Bone marrow (tissue), 2 donors: Measurements from ENCODE around the gene GRK2.
"Not testable (repeated sequence)": the region's sequence is repeated elsewhere in the genome, so short reads cannot be mapped to it uniquely, and the experiment has no call there.

Source experiments
- DNase-seq, 2 donors: peaks; one replicate each; lab custom pipeline; 2025; lab: John Stamatoyannopoulos, UW

The GRK2 gene

DNA sequence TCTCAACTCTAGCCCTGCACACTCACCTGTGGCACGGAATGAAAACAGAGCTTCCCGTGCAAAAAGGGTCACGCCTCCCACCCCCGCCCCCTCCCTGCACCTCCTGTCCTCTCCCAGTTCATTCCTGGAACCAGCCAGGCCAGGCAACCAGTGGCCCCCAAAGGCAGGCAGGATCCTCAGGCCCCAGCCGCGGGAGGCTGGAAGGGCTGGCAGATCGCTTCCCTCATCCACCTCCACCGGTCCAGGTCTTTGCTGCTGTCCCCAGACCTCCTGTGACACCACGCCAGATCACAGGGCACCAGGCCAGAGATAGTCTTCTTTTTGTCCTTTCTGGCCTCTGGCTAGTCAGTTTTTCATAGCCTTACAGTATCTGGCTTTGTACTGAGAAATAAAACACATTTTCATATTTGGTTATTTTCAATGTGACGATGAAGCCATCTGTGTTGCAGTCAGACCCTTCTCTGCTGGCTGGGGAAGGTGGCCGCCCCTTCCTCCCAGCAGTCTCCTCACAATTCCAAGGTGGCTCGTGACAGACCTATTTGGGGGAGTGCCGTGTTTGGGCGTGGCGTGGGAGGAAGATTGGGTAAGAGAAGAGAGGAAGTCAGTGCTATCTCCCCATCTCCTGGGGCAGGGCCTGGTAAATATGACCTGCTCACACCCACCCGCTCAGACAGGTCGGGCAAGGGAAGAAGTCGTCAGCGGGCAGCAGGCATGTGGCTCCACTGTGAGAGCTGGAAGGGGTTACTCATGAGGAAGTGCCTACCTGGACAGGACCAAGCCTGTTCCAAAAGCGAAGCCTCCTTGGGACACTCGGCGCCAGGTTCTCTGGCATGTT lies 46.1 kb downstream of the GRK2 start:
- no peak for DNase-seq

- DNase-seq: no peak
Measured at GRCh38 chr11:67313125-67313890, 47.0 kb downstream of the GRK2 start.

DNA sequence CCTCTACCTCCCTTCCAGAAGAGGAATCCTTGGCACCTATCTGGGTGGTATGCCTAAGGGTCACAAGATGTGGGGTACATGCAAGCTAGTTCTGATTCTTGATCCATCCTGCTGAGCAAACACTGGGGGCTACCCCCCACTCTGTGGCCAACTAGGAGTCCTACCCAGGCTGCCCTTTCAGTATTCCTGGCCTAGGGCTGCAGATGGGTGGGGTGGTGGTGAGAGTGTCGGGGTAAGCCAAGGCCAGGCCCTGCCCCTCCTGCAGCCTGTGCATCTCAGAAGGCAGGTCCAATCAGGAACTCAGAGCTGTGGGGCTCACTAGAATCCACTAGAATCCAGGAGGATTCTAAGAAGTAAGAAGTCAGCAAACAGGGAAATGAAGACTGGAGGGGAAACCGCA lies 47.9 kb downstream of the GRK2 start:
- DNase-seq: no peak

GRCh38 chr11:67315325-67315909 lies 49.1 kb downstream of the GRK2 start:
- DNase-seq: no peak

- DNase-seq: no peak
Measured at GRCh38 chr11:67316882-67317204, 50.6 kb downstream of the GRK2 start.

DNA sequence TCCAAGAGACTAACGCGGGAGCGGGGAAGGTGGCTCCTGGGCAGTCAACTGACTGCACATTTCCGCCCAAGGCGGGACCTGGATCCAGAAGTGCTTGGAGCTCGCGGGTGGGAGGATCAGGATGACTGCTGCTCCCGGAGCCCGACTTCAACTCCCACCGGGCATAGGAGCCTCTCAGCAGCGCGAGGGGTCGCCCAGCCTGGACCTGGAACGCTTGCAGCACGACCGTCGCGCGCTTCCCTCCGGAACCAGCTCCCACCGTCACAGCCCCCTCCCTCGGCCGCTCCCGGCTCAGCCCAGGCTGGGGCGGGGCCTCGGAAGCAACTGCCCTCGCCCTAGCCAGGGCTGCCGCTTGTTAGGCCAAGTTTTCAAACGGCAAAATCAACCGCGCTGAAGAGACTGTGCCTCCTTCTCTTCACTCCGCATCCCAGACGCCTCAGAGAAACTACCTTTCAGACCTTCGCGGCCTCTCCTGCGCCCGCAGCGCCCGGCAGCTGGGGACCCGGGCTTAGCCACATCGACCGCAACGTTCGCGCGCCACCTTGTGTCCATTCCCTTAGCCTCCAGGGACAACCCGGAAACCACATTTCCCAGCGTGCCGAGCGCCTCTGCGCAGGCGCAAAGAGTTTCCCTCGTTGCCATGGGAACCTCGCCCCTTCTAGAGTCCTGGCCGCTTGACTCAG lies 51.1 kb downstream of the GRK2 start:
- DNase-seq: peak; percentile 94 to 95

GRCh38 chr11:67317888-67318555 lies 51.7 kb downstream of the GRK2 start:
- no peak for DNase-seq

GRCh38 chr11:67318876-67319275 lies 52.6 kb downstream of the GRK2 start:
- not testable (repeated sequence) for DNase-seq

- no peak for DNase-seq
Measured at GRCh38 chr11:67320011-67320410, 53.7 kb downstream of the GRK2 start.

GRCh38 chr11:67320691-67321090 lies 54.4 kb downstream of the GRK2 start:
- no peak for DNase-seq

DNA sequence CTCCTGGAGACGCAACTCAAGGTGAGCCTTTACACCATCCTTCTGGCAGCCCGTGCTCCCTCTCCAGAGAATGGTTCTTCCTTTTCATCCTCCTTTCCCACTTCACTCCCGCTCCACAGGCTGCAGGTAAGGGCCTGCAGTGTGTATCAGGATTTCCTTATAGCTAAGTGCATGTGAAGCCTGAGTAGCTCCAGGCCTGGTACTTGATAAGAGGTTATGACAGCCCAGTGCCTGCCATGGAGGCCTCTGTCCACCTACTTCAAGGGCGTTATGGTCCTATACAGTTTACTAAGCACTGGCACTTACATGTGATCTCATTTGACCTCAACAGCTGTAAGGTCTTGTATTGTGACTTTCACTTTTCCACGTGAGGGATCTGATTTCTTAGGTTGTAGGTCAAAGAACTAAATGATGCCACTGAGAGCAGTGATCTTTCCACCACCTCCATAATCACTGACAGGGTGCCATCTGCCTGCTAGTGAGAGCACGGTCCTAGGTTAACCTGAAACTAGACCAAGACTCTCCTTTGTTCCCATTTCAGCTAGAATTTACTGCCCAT lies 55.1 kb downstream of the GRK2 start:
- DNase-seq: no peak

DNA sequence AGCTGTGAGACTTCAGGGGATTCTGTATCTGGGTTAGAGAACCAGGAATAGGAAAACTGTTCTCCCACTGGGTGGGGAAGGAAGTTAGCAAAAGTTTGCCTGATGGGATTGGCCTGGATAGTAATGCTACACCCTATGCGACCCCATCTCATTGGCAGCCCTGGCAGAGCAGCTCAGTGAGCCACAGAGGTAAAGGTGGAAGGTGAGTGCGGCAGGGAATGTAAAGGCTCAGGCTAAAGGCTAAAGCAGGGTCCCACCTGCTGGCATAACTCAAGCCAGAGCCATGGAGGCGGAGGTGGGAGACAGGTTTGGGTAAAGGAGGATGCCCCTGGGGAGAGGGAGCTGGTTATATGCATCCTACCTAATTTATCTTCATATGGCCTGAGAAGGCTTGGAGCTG lies 55.8 kb downstream of the GRK2 start:
- no peak for DNase-seq

GRCh38 chr11:67323526-67323925 lies 57.3 kb downstream of the GRK2 start:
- no peak for DNase-seq

DNA sequence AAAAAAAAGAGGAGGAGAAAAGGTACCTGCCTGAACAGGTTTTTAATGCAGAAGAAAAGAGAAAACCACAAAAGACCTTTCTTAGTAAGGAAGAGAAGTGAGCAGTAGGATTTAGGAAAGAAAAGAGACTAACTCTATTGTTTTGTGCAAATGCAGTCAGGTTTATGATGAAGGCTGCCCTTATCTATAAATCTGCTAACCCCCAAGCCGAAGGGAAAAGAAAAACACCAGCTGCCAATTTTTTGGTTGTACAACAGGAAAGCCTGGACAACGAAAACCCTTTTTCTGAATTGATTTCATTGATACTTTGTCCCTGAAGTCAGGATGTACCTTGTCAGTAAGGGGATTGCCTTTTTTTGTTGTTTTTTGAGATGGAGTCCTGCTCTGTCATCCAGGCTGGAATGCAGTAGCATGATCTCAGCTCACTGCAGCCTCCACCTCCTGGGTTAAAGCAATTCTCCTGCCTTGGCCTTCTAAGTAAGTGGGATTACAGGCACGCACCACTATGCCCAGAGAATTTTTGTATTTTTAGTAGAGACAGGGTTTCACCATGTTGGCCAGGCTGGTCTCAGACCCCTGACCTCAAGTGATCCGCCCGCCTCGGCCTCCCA lies 65.9 kb downstream of the GRK2 start:
- DNase-seq: no peak
